Measurements from ENCODE around the gene ST3GAL5. TPM values are rescaled to one million over a fixed set of nuclear protein-coding genes. Genes with fewer than 3 reads are reported as not detected.
A peak's percentile ranks its signal among the peaks of the same experiment; 100 is the strongest.

ST3GAL5 gene
- total and polyA plus RNA-seq, 10 donors = 18.7 to 124 (median 74.1) TPM

- no peak for DNase-seq
Observed at GRCh38 chr2:85850451-85850850, 38.3 kb downstream of the ST3GAL5 start.

GRCh38 chr2:85847051-85847588 is 41.7 kb downstream of the ST3GAL5 start:
- Histone ChIP-seq H3K4me1 (peaks cover 8 to 68% (median 19%) of the 10 kb centered on the region in 6 donors), H3K9me3 (peaks cover 0 to 8% (median 3%) of the 10 kb centered on the region in 8 donors), H3K36me3 (peaks cover 0 to 99% (median 46%) of the 10 kb centered on the region in 6 donors), H3K27ac (peak overlapping the region in 6 of 8 donors; percentile 10 to 62 (median 46)), H3K27me3 (replicated peaks in 1 of 7) (no peaks in the 10 kb centered on the region), H3K4me3 (no peak overlapping the region)
- intact Hi-C loops (cut with DNase I; ENCODE audit: low total_unique reads) = no loop called here
- 56 to 82% (median 70%) methylated on average over 2 of the region's 2 CpGs for WGBS, 5 donors
- no peak for DNase-seq
- TF ChIP-seq CTCF (IDR thresholded peaks at IDR 0.05 in 8 of 11, conservative IDR thresholded peaks at IDR 0.05 in 3 of 11) = no peak
- TF ChIP-seq POLR2A (IDR thresholded peaks at IDR 0.05) = no peak
- TF ChIP-seq POLR2AphosphoS5 (IDR thresholded peaks at IDR 0.05) = no peak

More at GRCh38 chr2:85850451-85850850, 38.3 kb downstream of the ST3GAL5 start:
- H3K9me3 ChIP-seq = peaks cover 0 to 8% (median 0%) of the 10 kb centered on the region in 8 donors
- no peaks in the 10 kb centered on the region for H3K27me3 ChIP-seq (replicated peaks in 1 of 7)
- peaks cover 32 to 95% (median 50%) of the 10 kb centered on the region in 6 donors for H3K4me1 ChIP-seq
- peaks cover 0 to 83% (median 18%) of the 10 kb centered on the region in 6 donors for H3K36me3 ChIP-seq
- H3K27ac ChIP-seq = peak overlapping the region in 6 of 8 donors; percentile 24 to 95 (median 93)
- WGBS, 5 donors = 91 to 96% (median 95%) methylated on average over 10 of the region's 10 CpGs
- intact Hi-C loops (cut with DNase I; ENCODE audit: low total_unique reads) = no loop called here
- no peak overlapping the region for H3K4me3 ChIP-seq
- TF ChIP-seq POLR2AphosphoS5 (IDR thresholded peaks at IDR 0.05) (peak in 1 of 3 donors; percentile 24), CTCF (IDR thresholded peaks at IDR 0.05 in 8 of 11, conservative IDR thresholded peaks at IDR 0.05 in 3 of 11) (no peak), POLR2A (IDR thresholded peaks at IDR 0.05) (no peak)

DNA sequence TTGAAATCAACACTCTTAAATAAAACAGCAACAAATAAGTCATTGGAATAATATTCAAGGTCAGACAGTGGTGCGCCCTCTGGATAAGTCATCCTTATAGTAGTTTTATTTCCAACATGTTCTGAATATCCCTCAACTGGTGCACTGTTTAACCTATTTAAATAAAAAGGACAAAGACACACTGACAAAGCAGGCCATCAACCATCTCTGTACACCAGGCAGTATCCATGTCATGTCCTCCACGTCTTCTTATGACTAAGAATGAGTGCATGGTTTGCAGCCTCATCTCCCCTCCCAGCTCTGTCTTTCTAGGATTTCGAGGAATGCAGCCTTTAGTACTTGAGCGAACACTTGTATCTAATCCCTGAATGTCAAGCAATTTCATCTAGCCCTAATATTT is 42.4 kb downstream of the ST3GAL5 start:
- WGBS, 5 donors = 84 to 92% (median 87%) methylated on average over 4 of the region's 4 CpGs
- no peaks in the 10 kb centered on the region for H3K27me3 ChIP-seq (replicated peaks in 1 of 7)
- no peak for TF ChIP-seq POLR2AphosphoS5 (IDR thresholded peaks at IDR 0.05)
- no peak for TF ChIP-seq CTCF (IDR thresholded peaks at IDR 0.05 in 8 of 11, conservative IDR thresholded peaks at IDR 0.05 in 3 of 11)
- TF ChIP-seq POLR2A (IDR thresholded peaks at IDR 0.05) = no peak
- H3K4me1 ChIP-seq = peaks cover 1 to 61% (median 12%) of the 10 kb centered on the region in 6 donors
- no peak for DNase-seq
- intact Hi-C loops (cut with DNase I; ENCODE audit: low total_unique reads) = no loop called here
- H3K4me3 ChIP-seq = no peak overlapping the region
- peak overlapping the region in 4 of 8 donors; percentile 10 to 62 (median 52) for H3K27ac ChIP-seq
- peaks cover 0 to 8% (median 3%) of the 10 kb centered on the region in 8 donors for H3K9me3 ChIP-seq
- H3K36me3 ChIP-seq = peaks cover 0 to 99% (median 48%) of the 10 kb centered on the region in 6 donors

DNA sequence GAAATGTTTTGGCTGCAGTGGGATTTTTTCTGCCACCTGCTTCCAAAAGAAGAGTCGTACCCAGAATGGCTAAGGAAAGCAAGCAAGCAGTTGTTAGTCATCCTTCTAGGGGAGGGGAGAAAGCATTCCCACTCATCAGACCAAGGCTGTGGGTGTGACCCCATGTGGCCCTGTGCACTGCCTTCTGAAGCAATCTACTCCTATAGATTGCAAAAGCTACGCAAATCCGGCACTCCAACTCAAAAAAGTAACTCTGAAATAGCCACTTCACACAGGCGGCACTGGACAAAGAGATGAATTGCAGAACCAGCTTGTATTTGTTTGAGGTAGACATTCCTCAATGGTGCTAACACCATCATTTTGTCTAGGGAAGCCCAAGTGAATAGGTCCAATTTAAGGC is 44.3 kb downstream of the ST3GAL5 start:
- Histone ChIP-seq H3K9me3 (peaks cover 0 to 8% (median 3%) of the 10 kb centered on the region in 8 donors), H3K36me3 (peaks cover 0 to 97% (median 54%) of the 10 kb centered on the region in 6 donors), H3K4me3 (no peak overlapping the region), H3K27ac (no peak overlapping the region), H3K4me1 (peaks cover 0 to 58% (median 0%) of the 10 kb centered on the region in 6 donors), H3K27me3 (replicated peaks in 1 of 7) (no peaks in the 10 kb centered on the region)
- no peak for TF ChIP-seq POLR2A (IDR thresholded peaks at IDR 0.05)
- TF ChIP-seq CTCF (IDR thresholded peaks at IDR 0.05 in 8 of 11, conservative IDR thresholded peaks at IDR 0.05 in 3 of 11) = no peak
- no peak for TF ChIP-seq POLR2AphosphoS5 (IDR thresholded peaks at IDR 0.05)
- DNase-seq = no peak
- WGBS, 5 donors = 82 to 95% (median 87%) methylated on average over 4 of the region's 4 CpGs
- intact Hi-C loops (cut with DNase I; ENCODE audit: low total_unique reads) = no loop called here
